Measurements from ENCODE around the gene LRP1. TPM values are rescaled to one million over a fixed set of nuclear protein-coding genes. Genes with fewer than 3 reads are reported as not detected.

Gene LRP1
- total and polyA plus RNA-seq, 2 of the 13 experiments (the other 11 are each of a cell fraction or from before 2014, with no cell fraction given), result 14.7 to 30.8 TPM

DNA sequence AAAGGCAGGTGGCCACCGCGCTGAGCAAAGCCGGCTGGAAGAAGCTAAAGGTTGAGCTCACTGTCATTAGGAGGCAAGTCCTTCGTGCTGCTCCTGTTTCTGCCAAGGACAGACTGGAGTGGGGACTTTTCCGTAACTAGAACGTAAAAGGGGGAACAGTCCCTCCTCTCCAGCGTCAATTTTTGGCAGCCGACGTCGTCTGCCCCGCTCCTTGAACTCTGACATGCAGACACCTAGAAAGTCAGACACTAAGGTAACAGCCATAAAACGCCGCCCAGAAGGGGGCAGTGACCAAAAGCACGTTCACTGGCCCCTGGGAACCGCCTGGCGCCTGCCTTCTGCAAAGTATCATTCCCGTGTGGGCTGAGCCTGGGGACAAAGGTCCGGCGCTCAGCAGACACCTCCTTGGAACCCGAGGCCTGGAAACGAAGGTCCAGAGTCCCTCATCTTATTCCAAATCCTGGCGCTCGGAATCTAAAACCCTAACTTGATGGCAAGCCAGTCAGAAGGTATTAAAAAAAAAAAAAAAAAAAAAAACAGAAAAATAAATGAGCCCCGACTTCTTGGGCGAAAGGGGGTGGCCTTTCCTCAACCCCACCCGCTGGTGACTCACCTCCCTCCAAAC lies 1.1 kb upstream of the LRP1 start (continued):
- TF ChIP-seq, protein P1, sequence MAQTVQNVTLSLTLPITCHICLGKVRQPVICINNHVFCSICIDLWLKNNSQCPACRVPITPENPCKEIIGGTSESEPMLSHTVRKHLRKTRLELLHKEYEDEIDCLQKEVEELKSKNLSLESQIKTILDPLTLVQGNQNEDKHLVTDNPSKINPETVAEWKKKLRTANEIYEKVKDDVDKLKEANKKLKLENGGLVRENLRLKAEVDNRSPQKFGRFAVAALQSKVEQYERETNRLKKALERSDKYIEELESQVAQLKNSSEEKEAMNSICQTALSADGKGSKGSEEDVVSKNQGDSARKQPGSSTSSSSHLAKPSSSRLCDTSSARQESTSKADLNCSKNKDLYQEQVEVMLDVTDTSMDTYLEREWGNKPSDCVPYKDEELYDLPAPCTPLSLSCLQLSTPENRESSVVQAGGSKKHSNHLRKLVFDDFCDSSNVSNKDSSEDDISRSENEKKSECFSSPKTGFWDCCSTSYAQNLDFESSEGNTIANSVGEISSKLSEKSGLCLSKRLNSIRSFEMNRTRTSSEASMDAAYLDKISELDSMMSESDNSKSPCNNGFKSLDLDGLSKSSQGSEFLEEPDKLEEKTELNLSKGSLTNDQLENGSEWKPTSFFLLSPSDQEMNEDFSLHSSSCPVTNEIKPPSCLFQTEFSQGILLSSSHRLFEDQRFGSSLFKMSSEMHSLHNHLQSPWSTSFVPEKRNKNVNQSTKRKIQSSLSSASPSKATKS (CRISPR knock-in tag; IDR thresholded peaks at IDR 0.05), result no peak
- TF ChIP-seq KLF12 (CRISPR knock-in tag; IDR thresholded peaks at IDR 0.05; ENCODE audit: borderline replicate concordance) (no peak), PHF20 (CRISPR knock-in tag; IDR thresholded peaks at IDR 0.05) (peak; percentile 24; the same call in 1 of the 2 replicates), NFYB (CRISPR knock-in tag; IDR thresholded peaks at IDR 0.05) (0 out of 2 replicates have a peak, but pooled peaks have one; percentile 3), MXI1 (IDR thresholded peaks at IDR 0.05; ENCODE audit: borderline replicate concordance, low read depth, low read length) (peak; percentile 72; the same call in 1 of the 3 replicates), HOXA3 (CRISPR knock-in tag; IDR thresholded peaks at IDR 0.05) (peak; percentile 59; the same call in 1 of the 2 replicates), RXRA (CRISPR knock-in tag; IDR thresholded peaks at IDR 0.05) (peak; percentile 67; the same call in 1 of the 2 replicates), HNRNPK (IDR thresholded peaks at IDR 0.05; ENCODE audit: low read depth, low read length, poor library complexity, severe bottlenecking) (no peak), NCOA1 (CRISPR knock-in tag; IDR thresholded peaks at IDR 0.05) (no peak), PPARG (CRISPR knock-in tag; conservative IDR thresholded peaks at IDR 0.05) (peak; percentile 79), ZNF773 (CRISPR knock-in tag; IDR thresholded peaks at IDR 0.05; ENCODE audit: borderline replicate concordance) (no peak), ZNF616 (CRISPR knock-in tag; IDR thresholded peaks at IDR 0.05; ENCODE audit: low read depth) (no peak), SSRP1 (CRISPR knock-in tag; IDR thresholded peaks at IDR 0.05) (no peak), ZKSCAN5 (CRISPR knock-in tag; IDR thresholded peaks at IDR 0.05) (no peak), ZNF724P (CRISPR knock-in tag; IDR thresholded peaks at IDR 0.05; ENCODE audit: borderline replicate concordance) (0 out of 2 replicates have a peak, but pooled peaks have one; percentile 59), THAP11 (CRISPR knock-in tag; IDR thresholded peaks at IDR 0.05) (peak; percentile 59), CCDC6 (CRISPR knock-in tag; IDR thresholded peaks at IDR 0.05) (peak; percentile 73; the same call in 1 of the 2 replicates), TBX2 (CRISPR knock-in tag; IDR thresholded peaks at IDR 0.05; ENCODE audit: borderline replicate concordance) (peak; percentile 56; the same call in 1 of the 2 replicates), TARDBP (CRISPR knock-in tag; IDR thresholded peaks at IDR 0.05) (peak; percentile 74; the same call in 1 of the 2 replicates), ZC3H13 (CRISPR knock-in tag; IDR thresholded peaks at IDR 0.05) (no peak), ZNF232 (CRISPR knock-in tag; IDR thresholded peaks at IDR 0.05; ENCODE audit: borderline replicate concordance) (no peak), ADNP (CRISPR knock-in tag; IDR thresholded peaks at IDR 0.05) (no peak)
- TF ChIP-seq, protein P2, sequence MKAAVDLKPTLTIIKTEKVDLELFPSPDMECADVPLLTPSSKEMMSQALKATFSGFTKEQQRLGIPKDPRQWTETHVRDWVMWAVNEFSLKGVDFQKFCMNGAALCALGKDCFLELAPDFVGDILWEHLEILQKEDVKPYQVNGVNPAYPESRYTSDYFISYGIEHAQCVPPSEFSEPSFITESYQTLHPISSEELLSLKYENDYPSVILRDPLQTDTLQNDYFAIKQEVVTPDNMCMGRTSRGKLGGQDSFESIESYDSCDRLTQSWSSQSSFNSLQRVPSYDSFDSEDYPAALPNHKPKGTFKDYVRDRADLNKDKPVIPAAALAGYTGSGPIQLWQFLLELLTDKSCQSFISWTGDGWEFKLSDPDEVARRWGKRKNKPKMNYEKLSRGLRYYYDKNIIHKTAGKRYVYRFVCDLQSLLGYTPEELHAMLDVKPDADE (CRISPR knock-in tag; IDR thresholded peaks at IDR 0.05), result no peak
- TF ChIP-seq, protein P3, sequence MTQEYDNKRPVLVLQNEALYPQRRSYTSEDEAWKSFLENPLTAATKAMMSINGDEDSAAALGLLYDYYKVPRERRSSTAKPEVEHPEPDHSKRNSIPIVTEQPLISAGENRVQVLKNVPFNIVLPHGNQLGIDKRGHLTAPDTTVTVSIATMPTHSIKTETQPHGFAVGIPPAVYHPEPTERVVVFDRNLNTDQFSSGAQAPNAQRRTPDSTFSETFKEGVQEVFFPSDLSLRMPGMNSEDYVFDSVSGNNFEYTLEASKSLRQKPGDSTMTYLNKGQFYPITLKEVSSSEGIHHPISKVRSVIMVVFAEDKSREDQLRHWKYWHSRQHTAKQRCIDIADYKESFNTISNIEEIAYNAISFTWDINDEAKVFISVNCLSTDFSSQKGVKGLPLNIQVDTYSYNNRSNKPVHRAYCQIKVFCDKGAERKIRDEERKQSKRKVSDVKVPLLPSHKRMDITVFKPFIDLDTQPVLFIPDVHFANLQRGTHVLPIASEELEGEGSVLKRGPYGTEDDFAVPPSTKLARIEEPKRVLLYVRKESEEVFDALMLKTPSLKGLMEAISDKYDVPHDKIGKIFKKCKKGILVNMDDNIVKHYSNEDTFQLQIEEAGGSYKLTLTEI (CRISPR knock-in tag; conservative IDR thresholded peaks at IDR 0.05), result no peak
- TF ChIP-seq, protein P4, sequence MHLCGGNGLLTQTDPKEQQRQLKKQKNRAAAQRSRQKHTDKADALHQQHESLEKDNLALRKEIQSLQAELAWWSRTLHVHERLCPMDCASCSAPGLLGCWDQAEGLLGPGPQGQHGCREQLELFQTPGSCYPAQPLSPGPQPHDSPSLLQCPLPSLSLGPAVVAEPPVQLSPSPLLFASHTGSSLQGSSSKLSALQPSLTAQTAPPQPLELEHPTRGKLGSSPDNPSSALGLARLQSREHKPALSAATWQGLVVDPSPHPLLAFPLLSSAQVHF (CRISPR knock-in tag; IDR thresholded peaks at IDR 0.05), result no peak

Measured in HepG2 (cell line).